Ectodermal cell (in vitro differentiated cells): ENCODE results near the gene TECPR2.

Experiments used
- H3K27ac ChIP-seq: 2 replicates; pipeline ENCODE4 v1.7.0; 2013; ENCODE audit warnings: mild to moderate bottlenecking, low read depth, low read length; ENCODE audit not compliant: insufficient read depth, poor library complexity, severe bottlenecking
- H3K27me3 ChIP-seq: 2 replicates; pipeline ENCODE4 v1.7.0; 2013; ENCODE audit warnings: mild to moderate bottlenecking, low read length; ENCODE audit not compliant: insufficient read depth, control insufficient read depth, poor library complexity, severe bottlenecking
- H3K36me3 ChIP-seq: one replicate; pipeline ENCODE4 v1.7.0; 2013; ENCODE audit warnings: low read length; ENCODE audit not compliant: control insufficient read depth, insufficient read depth
- H3K4me1 ChIP-seq: one replicate; pipeline ENCODE4 v1.7.0; 2013; ENCODE audit warnings: low read length; ENCODE audit not compliant: control insufficient read depth, insufficient read depth
- H3K4me3 ChIP-seq: 2 replicates; pipeline ENCODE4 v1.7.0; 2013; ENCODE audit warnings: low read depth, low read length, control low read depth; ENCODE audit not compliant: insufficient read depth
- H3K9me3 ChIP-seq: 2 replicates; pipeline ENCODE4 v1.7.0; 2013; ENCODE audit warnings: mild to moderate bottlenecking, low read length, moderate library complexity; ENCODE audit not compliant: control insufficient read depth
- WGBS, 2 experiments: methylation state at CpG; one replicate each; pipeline ENCODE4 v1.1.7; 2013; ENCODE audit warnings: missing lambda C conversion rate in 2 of 2; 5-methylcytosine and 5-hydroxymethylcytosine counted together

TECPR2 gene

GRCh38 chr14:102333795-102334705, 28.7 kb upstream of the TECPR2 start:
- Histone ChIP-seq H3K4me3 (no peak overlapping the region), H3K9me3 (no peaks in the 10 kb centered on the region), H3K27ac (no peak overlapping the region), H3K27me3 (no peaks in the 10 kb centered on the region), H3K4me1 (no peaks in the 10 kb centered on the region), H3K36me3 (peaks cover 19% of the 10 kb centered on the region)
- 95 to 96% methylated on average over 12 to 13 of the region's 13 CpGs for WGBS, 2 experiments

GRCh38 chr14:102335163-102335562, 27.6 kb upstream of the TECPR2 start:
- Histone ChIP-seq H3K27ac (no peak overlapping the region), H3K4me3 (no peak overlapping the region), H3K36me3 (peaks cover 19% of the 10 kb centered on the region), H3K27me3 (no peaks in the 10 kb centered on the region), H3K4me1 (no peaks in the 10 kb centered on the region), H3K9me3 (no peaks in the 10 kb centered on the region)
- WGBS, 2 experiments = 95% methylated on average over 7 of the region's 7 CpGs

- 91 to 92% methylated on average over 9 of the region's 9 CpGs for WGBS, 2 experiments
- Histone ChIP-seq H3K9me3 (no peaks in the 10 kb centered on the region), H3K4me3 (no peak overlapping the region), H3K27me3 (no peaks in the 10 kb centered on the region), H3K27ac (no peak overlapping the region), H3K36me3 (peaks cover 17% of the 10 kb centered on the region), H3K4me1 (no peaks in the 10 kb centered on the region)
These were observed 24.0 kb upstream of the TECPR2 start for GRCh38 chr14:102338724-102339123.

- peaks cover 18% of the 10 kb centered on the region for H3K36me3 ChIP-seq
- H3K4me3 ChIP-seq = no peak overlapping the region
- H3K27ac ChIP-seq = no peak overlapping the region
- WGBS, 2 experiments = 91 to 93% methylated on average over 8 of the region's 8 CpGs
- H3K4me1 ChIP-seq = no peaks in the 10 kb centered on the region
- H3K9me3 ChIP-seq = no peaks in the 10 kb centered on the region
- no peaks in the 10 kb centered on the region for H3K27me3 ChIP-seq
These were observed 21.2 kb upstream of the TECPR2 start for GRCh38 chr14:102341566-102341965.

GRCh38 chr14:102342238-102342637, 20.5 kb upstream of the TECPR2 start:
- Histone ChIP-seq H3K4me3 (no peak overlapping the region), H3K27ac (no peak overlapping the region), H3K36me3 (peaks cover 16% of the 10 kb centered on the region), H3K27me3 (no peaks in the 10 kb centered on the region), H3K9me3 (no peaks in the 10 kb centered on the region), H3K4me1 (no peaks in the 10 kb centered on the region)
- 95 to 99% methylated on average over 5 of the region's 5 CpGs for WGBS, 2 experiments

GRCh38 chr14:102344084-102344483, 18.7 kb upstream of the TECPR2 start:
- whole genome bisulfite sequencing, 2 experiments = 94% methylated on average over 7 of the region's 7 CpGs
- Histone ChIP-seq H3K4me1 (no peaks in the 10 kb centered on the region), H3K9me3 (no peaks in the 10 kb centered on the region), H3K27me3 (no peaks in the 10 kb centered on the region), H3K27ac (no peak overlapping the region), H3K4me3 (no peak overlapping the region), H3K36me3 (peaks cover 28% of the 10 kb centered on the region)

- no peaks in the 10 kb centered on the region for H3K27me3 ChIP-seq
- H3K36me3 ChIP-seq = peaks cover 29% of the 10 kb centered on the region
- H3K27ac ChIP-seq = no peak overlapping the region
- no peak overlapping the region for H3K4me3 ChIP-seq
- no peaks in the 10 kb centered on the region for H3K4me1 ChIP-seq
- 93 to 95% methylated on average over 5 of the region's 5 CpGs for WGBS, 2 experiments
- no peaks in the 10 kb centered on the region for H3K9me3 ChIP-seq
These were observed 18.3 kb upstream of the TECPR2 start for GRCh38 chr14:102344485-102344884.

- Histone ChIP-seq H3K36me3 (peaks cover 29% of the 10 kb centered on the region), H3K4me1 (no peaks in the 10 kb centered on the region), H3K27ac (no peak overlapping the region), H3K9me3 (no peaks in the 10 kb centered on the region), H3K4me3 (no peak overlapping the region), H3K27me3 (no peaks in the 10 kb centered on the region)
- WGBS, 2 experiments = 87 to 94% methylated on average over 3 of the region's 3 CpGs
These were observed 17.5 kb upstream of the TECPR2 start for GRCh38 chr14:102345232-102345631.

- Histone ChIP-seq H3K4me1 (no peaks in the 10 kb centered on the region), H3K9me3 (no peaks in the 10 kb centered on the region), H3K36me3 (peaks cover 25% of the 10 kb centered on the region), H3K4me3 (no peak overlapping the region), H3K27me3 (no peaks in the 10 kb centered on the region), H3K27ac (no peak overlapping the region)
- 93 to 94% methylated on average over 4 of the region's 4 CpGs for WGBS, 2 experiments
These were observed 16.1 kb upstream of the TECPR2 start for GRCh38 chr14:102346645-102347044.

- Histone ChIP-seq H3K4me1 (no peaks in the 10 kb centered on the region), H3K9me3 (no peaks in the 10 kb centered on the region), H3K27ac (no peak overlapping the region), H3K36me3 (peaks cover 25% of the 10 kb centered on the region), H3K27me3 (no peaks in the 10 kb centered on the region), H3K4me3 (no peak overlapping the region)
- WGBS, 2 experiments = 93 to 94% methylated on average over 16 of the region's 16 CpGs
These were observed 14.4 kb upstream of the TECPR2 start for GRCh38 chr14:102348376-102348775.
